ENCODE measurements around the gene RCC1.
"Not testable (repeated sequence)": the region's sequence is repeated elsewhere in the genome, so short reads cannot be mapped to it uniquely, and the experiment has no call there.

- TF ChIP-seq POLR2A, EP300, CTCF, POLR2AphosphoS5 (IDR thresholded peaks at IDR 0.05): not testable (repeated sequence)
Measured at GRCh38 chr1:28522537-28522936, 16.7 kb downstream of the RCC1 start.

All from suprapubic skin (tissue), 4 donors.